GM13976 (cell line): Measurements from ENCODE around the gene F11R.
"Not testable (repeated sequence)": the region's sequence is repeated elsewhere in the genome, so short reads cannot be mapped to it uniquely, and the experiment has no call there.

Experiments used
- DNase-seq: peaks from one replicate; pipeline ENCODE4 v3.0.0; 2012; ENCODE audit warnings: low spot score
- CTCF ChIP-seq: IDR thresholded peaks from 2 replicates; pipeline ENCODE4 v1.5.1; 2012; ENCODE audit warnings: borderline replicate concordance, mild to moderate bottlenecking; ENCODE audit not compliant: insufficient read depth; ENCODE audit errors: extremely low read depth, missing control alignments, control extremely low read depth
- in situ Hi-C: fragments of 300-500 bp; cut with MboI; formaldehyde crosslinking; loops from one replicate; pipeline ENCODE4 v1.12.0; 2022; ENCODE audit warnings: low sequenced_read_pairs, mixed read lengths, inconsistent platforms; ENCODE audit not compliant: unreplicated experiment

Gene F11R

DNA sequence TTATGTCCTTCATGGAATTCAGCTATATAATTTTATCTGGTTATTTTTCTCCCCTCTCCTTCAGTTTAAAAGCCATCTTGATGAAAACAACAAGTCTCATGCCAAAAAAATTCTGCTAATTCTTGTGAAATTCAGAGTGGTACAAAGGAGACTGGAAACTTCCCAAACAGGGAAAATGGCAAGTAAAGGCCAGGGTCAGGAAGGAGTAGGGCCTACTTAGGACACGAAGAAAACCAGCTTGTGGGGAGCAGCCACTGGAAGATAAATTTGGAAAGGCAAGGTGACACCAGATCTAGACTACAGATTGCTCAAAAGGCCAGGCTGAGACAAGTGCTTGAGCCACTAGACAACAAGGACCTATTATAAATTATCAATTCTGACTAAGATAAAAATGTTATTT lies 11.5 kb upstream of the F11R start:
- in situ Hi-C loops = no loop called here
- TF ChIP-seq CTCF = no peak
- no peak for DNase-seq

DNA sequence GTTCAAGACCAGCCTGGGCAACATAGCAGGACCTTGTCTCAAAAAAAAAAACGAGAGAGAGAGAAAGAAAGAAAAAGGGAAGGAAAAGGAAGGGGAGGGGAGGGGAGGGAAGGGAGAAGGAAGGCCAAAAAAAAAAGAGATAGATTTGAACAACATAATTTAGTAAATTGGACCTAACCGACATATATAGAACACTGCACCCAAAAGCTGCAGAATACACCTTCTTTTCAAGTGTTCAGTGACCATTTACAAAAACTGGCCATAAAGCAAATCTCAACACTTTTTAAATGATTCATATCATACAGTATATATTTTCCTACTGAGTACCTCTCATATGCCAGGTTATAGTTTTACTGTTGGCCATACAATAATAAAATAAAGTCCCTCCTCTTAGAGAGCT lies 10.9 kb upstream of the F11R start:
- TF ChIP-seq CTCF = no peak
- in situ Hi-C loops = no loop called here

DNA sequence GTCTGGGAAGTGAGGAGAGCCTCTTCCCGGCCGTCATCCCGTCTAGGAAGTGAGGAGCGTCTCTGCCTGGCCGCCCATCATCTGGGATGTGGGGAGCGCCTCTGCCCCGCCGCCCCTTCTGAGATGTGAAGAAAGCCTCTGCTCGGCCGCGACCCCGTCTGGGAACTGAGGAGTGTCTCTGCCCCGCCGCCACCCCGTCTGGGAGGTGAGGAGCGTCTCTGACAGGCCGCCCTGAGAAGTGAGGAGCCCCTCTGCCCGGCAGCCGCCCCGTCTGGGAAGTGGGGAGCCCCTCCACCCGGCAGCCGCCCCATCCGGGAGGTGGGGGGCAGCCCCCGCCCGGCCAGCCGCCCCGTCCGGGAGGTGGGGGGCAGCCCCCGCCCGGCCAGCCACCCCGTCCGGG lies 8.5 kb upstream of the F11R start:
- DNase-seq, in situ Hi-C loops: not testable (repeated sequence)

More for the DNA sequence above, 10.9 kb upstream of the F11R start:
- DNase-seq = no peak

GRCh38 chr1:161026954-161027353 lies 6.0 kb upstream of the F11R start:
- DNase-seq, in situ Hi-C loops: not testable (repeated sequence)

GRCh38 chr1:161022432-161022831 lies 1.5 kb upstream of the F11R start:
- in situ Hi-C loops, DNase-seq: not testable (repeated sequence)

- DNase-seq = no peak
- no peak for TF ChIP-seq CTCF
- in situ Hi-C loops = no loop called here
These were observed 1.0 kb upstream of the F11R start for GRCh38 chr1:161021970-161022353.

GRCh38 chr1:161021165-161021969 lies 415 bp upstream of the F11R start:
- no peak for TF ChIP-seq CTCF
- peak; percentile 95 for DNase-seq
- in situ Hi-C loops = no loop called here

DNA sequence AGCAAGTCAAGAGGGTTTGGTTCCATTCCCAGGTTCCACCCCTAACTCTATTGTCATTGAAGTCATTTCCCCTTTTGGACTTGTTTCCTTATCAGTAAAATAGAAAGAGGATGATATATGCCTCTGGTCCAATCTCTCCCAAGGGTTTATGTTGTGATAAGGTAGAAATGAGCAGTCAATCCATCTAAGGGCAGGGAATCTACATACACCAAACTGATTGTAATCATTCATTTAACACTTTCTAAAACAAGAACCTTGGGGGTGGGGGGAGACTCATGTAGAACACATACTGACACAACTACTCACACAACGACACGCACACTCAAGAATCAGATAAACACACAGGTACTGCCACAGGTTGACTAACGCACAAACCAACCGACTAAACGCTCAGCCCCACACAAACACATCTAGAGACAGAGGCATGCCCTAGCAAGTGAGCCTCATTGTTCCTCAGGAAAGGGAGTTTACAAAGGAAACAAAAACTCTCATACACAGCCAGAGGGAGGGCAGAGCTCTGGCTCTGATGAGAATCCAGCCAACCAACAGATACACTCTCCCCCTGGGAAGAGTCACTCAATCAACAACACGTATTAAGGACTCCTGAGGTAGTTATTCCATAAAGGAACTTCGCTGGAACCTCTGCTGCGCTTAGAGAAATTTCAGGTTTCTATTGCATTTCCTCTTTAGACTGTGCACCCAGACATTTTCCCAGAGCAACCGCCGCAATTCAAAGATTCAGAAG lies 1.0 kb downstream of the F11R start:
- no peak for TF ChIP-seq CTCF
- peak; percentile 40 for DNase-seq
- in situ Hi-C loops = no loop called here

DNA sequence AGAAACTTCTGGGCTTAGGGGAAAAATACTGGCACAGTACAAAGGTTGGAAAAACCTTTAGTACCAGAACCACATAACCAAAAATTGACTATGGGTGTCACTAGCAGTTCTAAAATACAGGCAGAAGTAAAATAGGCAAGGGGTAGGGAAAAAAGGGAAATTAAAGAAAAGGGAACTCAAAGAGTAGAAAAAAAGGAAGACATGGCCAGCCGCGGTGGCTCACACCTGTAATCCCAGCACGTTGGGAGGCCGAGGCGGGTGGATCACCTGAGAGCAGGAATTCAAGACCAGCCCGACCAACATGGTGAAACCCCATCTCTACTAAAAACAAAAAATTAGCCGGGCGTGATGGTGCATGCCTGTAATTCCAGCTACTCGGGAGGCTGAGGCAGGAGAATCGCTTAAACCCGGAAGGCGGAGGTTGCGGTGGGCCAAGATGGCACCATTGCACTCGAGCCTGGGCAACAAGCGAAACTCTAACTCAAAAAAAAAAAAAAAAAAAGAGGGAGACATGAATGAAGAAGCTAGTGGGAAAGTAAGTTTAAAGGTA lies 1.8 kb downstream of the F11R start:
- in situ Hi-C loops, DNase-seq: not testable (repeated sequence)
